CD4-positive, CD25-positive, alpha-beta regulatory T cell (primary cell): ENCODE results near the gene SNCG. TPM values are rescaled to one million over a fixed set of nuclear protein-coding genes. Genes with fewer than 3 reads are reported as not detected.

Experiments used
- ATAC-seq, 2 donors: fragments of 150-1000 bp; cut with Tn5 transposase; one replicate each; pipeline ENCODE4 v1.10.0; 2021; ENCODE audit warnings: low read depth in 2 of 2, moderate number of reproducible peaks in 2 of 2, moderate library complexity in 1 of 2
- DNase-seq, 3 donors: peaks; one replicate each; pipeline versions ENCODE4 v3.0.0 to v3.0.0-alpha.2; 2012 to 2022; ENCODE audit warnings: mixed read lengths in 1 of 3
- H3K27ac ChIP-seq: one replicate; pipeline ENCODE4 v1.7.0; 2013; ENCODE audit warnings: mild to moderate bottlenecking, low read length; ENCODE audit not compliant: insufficient read depth, poor library complexity, severe bottlenecking
- H3K27me3 ChIP-seq: one replicate; pipeline ENCODE4 v1.7.0; 2013; ENCODE audit warnings: low read length; ENCODE audit not compliant: control insufficient read depth, insufficient read depth
- H3K36me3 ChIP-seq: one replicate; pipeline ENCODE4 v1.7.0; 2013; ENCODE audit warnings: mild to moderate bottlenecking, low read length, moderate library complexity; ENCODE audit not compliant: control insufficient read depth, insufficient read depth
- H3K4me1 ChIP-seq: 2 replicates; pipeline ENCODE4 v1.7.0; 2013; ENCODE audit warnings: mild to moderate bottlenecking, low read length; ENCODE audit not compliant: insufficient read depth, control insufficient read depth, poor library complexity, severe bottlenecking
- H3K4me3 ChIP-seq: one replicate; pipeline ENCODE4 v1.7.0; 2013; ENCODE audit warnings: low read depth, mild to moderate bottlenecking, low read length, moderate library complexity
- H3K9me3 ChIP-seq, 2 experiments: 1 replicate in 1 of 2; 2 replicates in 1 of 2; pipeline ENCODE4 v1.7.0; 2013; ENCODE audit warnings: low read length in 2 of 2, mild to moderate bottlenecking in 1 of 2, moderate library complexity in 1 of 2; ENCODE audit not compliant: control insufficient read depth in 2 of 2
- H3K27ac Mint-ChIP-seq, 3 donors: one replicate each; pipeline ENCODE4 v1.8.0; 2020 to 2022; ENCODE audit warnings: mild to moderate bottlenecking in 3 of 3, mixed read lengths in 3 of 3, moderate library complexity in 2 of 3
- H3K27me3 Mint-ChIP-seq: one replicate; pipeline ENCODE4 v1.8.0; 2022; ENCODE audit warnings: mild to moderate bottlenecking, mixed read lengths
- H3K36me3 Mint-ChIP-seq: one replicate; pipeline ENCODE4 v1.8.0; 2020; ENCODE audit warnings: mixed read lengths
- H3K4me1 Mint-ChIP-seq, 4 donors: one replicate each; pipeline ENCODE4 v1.8.0; 2020 to 2022; ENCODE audit warnings: mixed read lengths in 4 of 4, mild to moderate bottlenecking in 1 of 4
- H3K4me3 Mint-ChIP-seq, 4 donors: one replicate each; pipeline ENCODE4 v1.8.0; 2020 to 2022; ENCODE audit warnings: mild to moderate bottlenecking in 4 of 4, mixed read lengths in 4 of 4, moderate library complexity in 3 of 4
- H3K9me3 Mint-ChIP-seq, 7 donors: one replicate each; pipeline ENCODE4 v1.8.0; 2020 to 2022; ENCODE audit warnings: mixed read lengths in 7 of 7, mild to moderate bottlenecking in 3 of 7, moderate library complexity in 2 of 7
- polyA plus RNA-seq, 4 donors: library from polyadenylated mRNA; unstranded; fragments of 300-500 nt; fragmentation: Illumina TruSeq; gene quantifications; one replicate each; pipeline ENCODE4 v1.2.3, GENCODE V29; 2021
- total RNA-seq: library from RNA; stranded (reverse); gene quantifications from one replicate; pipeline ENCODE4 v1.2.3, GENCODE V29; 2022

The SNCG gene
- total and polyA plus RNA-seq, 5 donors from 2014 or later = not detected

- peaks cover 2% of the 10 kb centered on the region for H3K27me3 ChIP-seq
Observed at GRCh38 chr10:86941991-86942421, 16.4 kb upstream of the SNCG start.

GRCh38 chr10:86942441-86943315 lies 15.7 kb upstream of the SNCG start:
- H3K27ac ChIP-seq = no peak overlapping the region
- no peaks in the 10 kb centered on the region for H3K9me3 ChIP-seq
- H3K4me3 Mint-ChIP-seq = no peak overlapping the region
- ATAC-seq (no peak), DNase-seq (no peak)
- H3K36me3 ChIP-seq = no peaks in the 10 kb centered on the region
- peaks cover 5% of the 10 kb centered on the region for H3K36me3 Mint-ChIP-seq
- peaks cover 7% of the 10 kb centered on the region for H3K4me1 ChIP-seq
- no peak overlapping the region for H3K4me3 ChIP-seq
- H3K27me3 Mint-ChIP-seq = peaks cover 8% of the 10 kb centered on the region
- H3K4me1 Mint-ChIP-seq = peaks cover 0 to 19% (median 5%) of the 10 kb centered on the region in 4 donors
- no peaks in the 10 kb centered on the region for H3K9me3 Mint-ChIP-seq
- H3K27ac Mint-ChIP-seq = no peak overlapping the region
- peaks cover 2% of the 10 kb centered on the region for H3K27me3 ChIP-seq

More at GRCh38 chr10:86941991-86942421, 16.4 kb upstream of the SNCG start:
- ATAC-seq = no peak
- no peaks in the 10 kb centered on the region for H3K9me3 ChIP-seq
- peaks cover 0 to 17% (median 5%) of the 10 kb centered on the region in 4 donors for H3K4me1 Mint-ChIP-seq
- DNase-seq = no peak
- no peaks in the 10 kb centered on the region for H3K9me3 Mint-ChIP-seq
- no peak overlapping the region for H3K27ac ChIP-seq
- no peak overlapping the region for H3K4me3 ChIP-seq
- no peak overlapping the region for H3K4me3 Mint-ChIP-seq
- no peak overlapping the region for H3K27ac Mint-ChIP-seq
- no peaks in the 10 kb centered on the region for H3K36me3 ChIP-seq
- peaks cover 8% of the 10 kb centered on the region for H3K27me3 Mint-ChIP-seq
- peaks cover 4% of the 10 kb centered on the region for H3K36me3 Mint-ChIP-seq
- H3K4me1 ChIP-seq = peaks cover 7% of the 10 kb centered on the region

GRCh38 chr10:86943316-86944030 lies 14.9 kb upstream of the SNCG start:
- H3K27me3 Mint-ChIP-seq = peaks cover 8% of the 10 kb centered on the region
- no peak overlapping the region for H3K27ac Mint-ChIP-seq
- H3K4me3 ChIP-seq = no peak overlapping the region
- no peaks in the 10 kb centered on the region for H3K27me3 ChIP-seq
- H3K9me3 ChIP-seq = no peaks in the 10 kb centered on the region
- DNase-seq (no peak), ATAC-seq (no peak)
- H3K4me3 Mint-ChIP-seq = no peak overlapping the region
- H3K36me3 Mint-ChIP-seq = peaks cover 8% of the 10 kb centered on the region
- H3K36me3 ChIP-seq = no peaks in the 10 kb centered on the region
- peaks cover 0 to 2% (median 0%) of the 10 kb centered on the region in 7 donors for H3K9me3 Mint-ChIP-seq
- H3K27ac ChIP-seq = no peak overlapping the region
- H3K4me1 ChIP-seq = peaks cover 7% of the 10 kb centered on the region
- H3K4me1 Mint-ChIP-seq = peaks cover 0 to 26% (median 10%) of the 10 kb centered on the region in 4 donors

GRCh38 chr10:86944031-86944419 lies 14.4 kb upstream of the SNCG start:
- DNase-seq (no peak), ATAC-seq (no peak)
- H3K27me3 ChIP-seq = no peaks in the 10 kb centered on the region
- H3K4me1 ChIP-seq = peaks cover 7% of the 10 kb centered on the region
- peaks cover 0 to 2% (median 0%) of the 10 kb centered on the region in 7 donors for H3K9me3 Mint-ChIP-seq
- peaks cover 0 to 32% (median 12%) of the 10 kb centered on the region in 4 donors for H3K4me1 Mint-ChIP-seq
- no peak overlapping the region for H3K4me3 Mint-ChIP-seq
- no peak overlapping the region for H3K4me3 ChIP-seq
- H3K36me3 Mint-ChIP-seq = peaks cover 10% of the 10 kb centered on the region
- no peak overlapping the region for H3K27ac ChIP-seq
- no peak overlapping the region for H3K27ac Mint-ChIP-seq
- H3K9me3 ChIP-seq = no peaks in the 10 kb centered on the region
- H3K27me3 Mint-ChIP-seq = peaks cover 8% of the 10 kb centered on the region
- H3K36me3 ChIP-seq = no peaks in the 10 kb centered on the region

GRCh38 chr10:86944471-86944870 lies 13.9 kb upstream of the SNCG start:
- Histone ChIP-seq H3K27ac (no peak overlapping the region), H3K4me3 (no peak overlapping the region), H3K9me3 (no peaks in the 10 kb centered on the region), H3K27me3 (no peaks in the 10 kb centered on the region), H3K36me3 (no peaks in the 10 kb centered on the region), H3K4me1 (peaks cover 5% of the 10 kb centered on the region)
- ATAC-seq (no peak), DNase-seq (peak in 1 of 3 donors; percentile 51)
- H3K27me3 Mint-ChIP-seq = peaks cover 5% of the 10 kb centered on the region
- peaks cover 10% of the 10 kb centered on the region for H3K36me3 Mint-ChIP-seq
- no peak overlapping the region for H3K27ac Mint-ChIP-seq
- no peak overlapping the region for H3K4me3 Mint-ChIP-seq
- peaks cover 0 to 35% (median 13%) of the 10 kb centered on the region in 4 donors for H3K4me1 Mint-ChIP-seq
- peaks cover 0 to 2% (median 0%) of the 10 kb centered on the region in 7 donors for H3K9me3 Mint-ChIP-seq

GRCh38 chr10:86944907-86945306 lies 13.5 kb upstream of the SNCG start:
- H3K27ac ChIP-seq = no peak overlapping the region
- peaks cover 4% of the 10 kb centered on the region for H3K27me3 Mint-ChIP-seq
- H3K9me3 Mint-ChIP-seq = peaks cover 0 to 2% (median 0%) of the 10 kb centered on the region in 7 donors
- H3K9me3 ChIP-seq = no peaks in the 10 kb centered on the region
- H3K4me1 ChIP-seq = peaks cover 6% of the 10 kb centered on the region
- H3K36me3 ChIP-seq = no peaks in the 10 kb centered on the region
- ATAC-seq (no peak), DNase-seq (no peak)
- H3K27ac Mint-ChIP-seq = no peak overlapping the region
- H3K4me3 ChIP-seq = no peak overlapping the region
- H3K27me3 ChIP-seq = no peaks in the 10 kb centered on the region
- H3K4me3 Mint-ChIP-seq = no peak overlapping the region
- peaks cover 10% of the 10 kb centered on the region for H3K36me3 Mint-ChIP-seq
- peaks cover 0 to 34% (median 12%) of the 10 kb centered on the region in 4 donors for H3K4me1 Mint-ChIP-seq

GRCh38 chr10:86945361-86946212 lies 12.8 kb upstream of the SNCG start:
- no peaks in the 10 kb centered on the region for H3K36me3 ChIP-seq
- Mint-ChIP-seq H3K9me3 (peaks cover 0 to 2% (median 0%) of the 10 kb centered on the region in 7 donors), H3K27me3 (peaks cover 4% of the 10 kb centered on the region), H3K27ac (no peak overlapping the region), H3K4me3 (no peak overlapping the region), H3K4me1 (peaks cover 0 to 41% (median 18%) of the 10 kb centered on the region in 4 donors), H3K36me3 (peaks cover 10% of the 10 kb centered on the region)
- no peaks in the 10 kb centered on the region for H3K9me3 ChIP-seq
- ATAC-seq (no peak), DNase-seq (no peak)
- no peaks in the 10 kb centered on the region for H3K27me3 ChIP-seq
- H3K4me1 ChIP-seq = peaks cover 12% of the 10 kb centered on the region
- no peak overlapping the region for H3K27ac ChIP-seq
- no peak overlapping the region for H3K4me3 ChIP-seq
